ENCODE measurements around the gene DCBLD1.
A peak's percentile ranks its signal among the peaks of the same experiment; 100 is the strongest.

DCBLD1 gene

DNA sequence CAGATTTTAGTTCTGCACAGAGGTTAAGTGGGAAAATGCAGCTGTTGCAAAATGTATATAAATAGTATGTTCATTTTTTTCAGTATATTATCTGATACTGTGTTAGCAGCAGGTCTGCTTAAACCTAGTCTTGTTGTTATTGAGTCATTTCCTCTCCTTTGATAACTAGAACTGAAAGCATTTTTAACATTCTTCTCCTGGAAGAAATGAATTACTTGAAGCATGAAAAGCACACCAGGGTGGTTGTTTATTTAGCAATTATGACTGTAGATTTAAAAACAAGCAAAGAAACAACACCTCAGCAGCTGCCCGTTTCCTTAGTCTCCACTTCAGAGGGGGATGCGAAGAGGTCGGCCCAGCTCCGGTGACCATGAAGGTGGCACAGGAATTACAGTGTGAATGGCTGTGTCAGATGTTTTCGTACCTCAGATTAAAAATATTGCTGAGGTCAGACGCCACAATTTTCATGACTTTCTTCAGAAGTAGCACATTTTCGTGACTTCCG, 66.4 kb downstream of the DCBLD1 start (continued):
- TF ChIP-seq, protein P1, sequence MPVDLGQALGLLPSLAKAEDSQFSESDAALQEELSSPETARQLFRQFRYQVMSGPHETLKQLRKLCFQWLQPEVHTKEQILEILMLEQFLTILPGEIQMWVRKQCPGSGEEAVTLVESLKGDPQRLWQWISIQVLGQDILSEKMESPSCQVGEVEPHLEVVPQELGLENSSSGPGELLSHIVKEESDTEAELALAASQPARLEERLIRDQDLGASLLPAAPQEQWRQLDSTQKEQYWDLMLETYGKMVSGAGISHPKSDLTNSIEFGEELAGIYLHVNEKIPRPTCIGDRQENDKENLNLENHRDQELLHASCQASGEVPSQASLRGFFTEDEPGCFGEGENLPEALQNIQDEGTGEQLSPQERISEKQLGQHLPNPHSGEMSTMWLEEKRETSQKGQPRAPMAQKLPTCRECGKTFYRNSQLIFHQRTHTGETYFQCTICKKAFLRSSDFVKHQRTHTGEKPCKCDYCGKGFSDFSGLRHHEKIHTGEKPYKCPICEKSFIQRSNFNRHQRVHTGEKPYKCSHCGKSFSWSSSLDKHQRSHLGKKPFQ (tag by site-specific recombination; IDR thresholded peaks at IDR 0.05) = no peak
- no peak for TF ChIP-seq ZBTB21 (tag by site-specific recombination; IDR thresholded peaks at IDR 0.05)
- TF ChIP-seq IKZF3 (tag by site-specific recombination; IDR thresholded peaks at IDR 0.05) = peak; percentile 46; the same call in 1 of the 2 replicates
- TF ChIP-seq ZEB2 (tag by site-specific recombination; IDR thresholded peaks at IDR 0.05) = no peak
- TF ChIP-seq, protein P2, sequence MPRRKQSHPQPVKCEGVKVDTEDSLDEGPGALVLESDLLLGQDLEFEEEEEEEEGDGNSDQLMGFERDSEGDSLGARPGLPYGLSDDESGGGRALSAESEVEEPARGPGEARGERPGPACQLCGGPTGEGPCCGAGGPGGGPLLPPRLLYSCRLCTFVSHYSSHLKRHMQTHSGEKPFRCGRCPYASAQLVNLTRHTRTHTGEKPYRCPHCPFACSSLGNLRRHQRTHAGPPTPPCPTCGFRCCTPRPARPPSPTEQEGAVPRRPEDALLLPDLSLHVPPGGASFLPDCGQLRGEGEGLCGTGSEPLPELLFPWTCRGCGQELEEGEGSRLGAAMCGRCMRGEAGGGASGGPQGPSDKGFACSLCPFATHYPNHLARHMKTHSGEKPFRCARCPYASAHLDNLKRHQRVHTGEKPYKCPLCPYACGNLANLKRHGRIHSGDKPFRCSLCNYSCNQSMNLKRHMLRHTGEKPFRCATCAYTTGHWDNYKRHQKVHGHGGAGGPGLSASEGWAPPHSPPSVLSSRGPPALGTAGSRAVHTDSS (tag by site-specific recombination; IDR thresholded peaks at IDR 0.05) = no peak
- no peak for TF ChIP-seq ZNF311 (tag by site-specific recombination; IDR thresholded peaks at IDR 0.05; ENCODE audit: borderline replicate concordance)
- TF ChIP-seq, protein P3, sequence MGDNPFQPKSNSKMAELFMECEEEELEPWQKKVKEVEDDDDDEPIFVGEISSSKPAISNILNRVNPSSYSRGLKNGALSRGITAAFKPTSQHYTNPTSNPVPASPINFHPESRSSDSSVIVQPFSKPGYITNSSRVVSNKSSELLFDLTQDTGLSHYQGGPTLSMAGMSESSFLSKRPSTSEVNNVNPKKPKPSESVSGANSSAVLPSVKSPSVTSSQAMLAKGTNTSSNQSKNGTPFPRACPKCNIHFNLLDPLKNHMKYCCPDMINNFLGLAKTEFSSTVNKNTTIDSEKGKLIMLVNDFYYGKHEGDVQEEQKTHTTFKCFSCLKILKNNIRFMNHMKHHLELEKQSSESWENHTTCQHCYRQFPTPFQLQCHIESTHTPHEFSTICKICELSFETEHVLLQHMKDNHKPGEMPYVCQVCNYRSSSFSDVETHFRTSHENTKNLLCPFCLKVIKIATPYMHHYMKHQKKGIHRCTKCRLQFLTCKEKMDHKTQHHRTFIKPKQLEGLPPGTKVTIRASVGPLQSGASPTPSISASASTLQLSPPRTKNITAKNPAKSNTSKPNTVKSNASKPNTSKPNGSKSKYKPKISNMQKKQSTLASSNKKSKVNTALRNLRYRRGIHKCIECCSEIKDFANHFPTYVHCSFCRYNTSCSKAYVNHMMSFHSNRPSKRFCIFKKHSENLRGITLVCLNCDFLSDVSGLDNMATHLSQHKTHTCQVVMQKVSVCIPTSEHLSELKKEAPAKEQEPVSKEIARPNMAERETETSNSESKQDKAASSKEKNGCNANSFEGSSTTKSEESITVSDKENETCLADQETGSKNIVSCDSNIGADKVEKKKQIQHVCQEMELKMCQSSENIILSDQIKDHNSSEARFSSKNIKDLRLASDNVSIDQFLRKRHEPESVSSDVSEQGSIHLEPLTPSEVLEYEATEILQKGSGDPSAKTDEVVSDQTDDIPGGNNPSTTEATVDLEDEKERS (tag by site-specific recombination; IDR thresholded peaks at IDR 0.05) = no peak
- TF ChIP-seq ZNF624 (tag by site-specific recombination; IDR thresholded peaks at IDR 0.05) = no peak
- TF ChIP-seq, protein P4, sequence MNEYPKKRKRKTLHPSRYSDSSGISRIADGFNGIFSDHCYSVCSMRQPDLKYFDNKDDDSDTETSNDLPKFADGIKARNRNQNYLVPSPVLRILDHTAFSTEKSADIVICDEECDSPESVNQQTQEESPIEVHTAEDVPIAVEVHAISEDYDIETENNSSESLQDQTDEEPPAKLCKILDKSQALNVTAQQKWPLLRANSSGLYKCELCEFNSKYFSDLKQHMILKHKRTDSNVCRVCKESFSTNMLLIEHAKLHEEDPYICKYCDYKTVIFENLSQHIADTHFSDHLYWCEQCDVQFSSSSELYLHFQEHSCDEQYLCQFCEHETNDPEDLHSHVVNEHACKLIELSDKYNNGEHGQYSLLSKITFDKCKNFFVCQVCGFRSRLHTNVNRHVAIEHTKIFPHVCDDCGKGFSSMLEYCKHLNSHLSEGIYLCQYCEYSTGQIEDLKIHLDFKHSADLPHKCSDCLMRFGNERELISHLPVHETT (tag by site-specific recombination; IDR thresholded peaks at IDR 0.05) = no peak
- no peak for TF ChIP-seq ZNF473 (tag by site-specific recombination; IDR thresholded peaks at IDR 0.05)
- TF ChIP-seq ZNF184 (tag by site-specific recombination; IDR thresholded peaks at IDR 0.05) = no peak
- TF ChIP-seq ZNF510 (tag by site-specific recombination; IDR thresholded peaks at IDR 0.05; ENCODE audit: insufficient replicate concordance) = no peak
- no peak for TF ChIP-seq PRDM1 (tag by site-specific recombination; IDR thresholded peaks at IDR 0.05)
- TF ChIP-seq, protein P5, sequence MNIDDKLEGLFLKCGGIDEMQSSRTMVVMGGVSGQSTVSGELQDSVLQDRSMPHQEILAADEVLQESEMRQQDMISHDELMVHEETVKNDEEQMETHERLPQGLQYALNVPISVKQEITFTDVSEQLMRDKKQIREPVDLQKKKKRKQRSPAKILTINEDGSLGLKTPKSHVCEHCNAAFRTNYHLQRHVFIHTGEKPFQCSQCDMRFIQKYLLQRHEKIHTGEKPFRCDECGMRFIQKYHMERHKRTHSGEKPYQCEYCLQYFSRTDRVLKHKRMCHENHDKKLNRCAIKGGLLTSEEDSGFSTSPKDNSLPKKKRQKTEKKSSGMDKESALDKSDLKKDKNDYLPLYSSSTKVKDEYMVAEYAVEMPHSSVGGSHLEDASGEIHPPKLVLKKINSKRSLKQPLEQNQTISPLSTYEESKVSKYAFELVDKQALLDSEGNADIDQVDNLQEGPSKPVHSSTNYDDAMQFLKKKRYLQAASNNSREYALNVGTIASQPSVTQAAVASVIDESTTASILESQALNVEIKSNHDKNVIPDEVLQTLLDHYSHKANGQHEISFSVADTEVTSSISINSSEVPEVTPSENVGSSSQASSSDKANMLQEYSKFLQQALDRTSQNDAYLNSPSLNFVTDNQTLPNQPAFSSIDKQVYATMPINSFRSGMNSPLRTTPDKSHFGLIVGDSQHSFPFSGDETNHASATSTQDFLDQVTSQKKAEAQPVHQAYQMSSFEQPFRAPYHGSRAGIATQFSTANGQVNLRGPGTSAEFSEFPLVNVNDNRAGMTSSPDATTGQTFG (tag by site-specific recombination; IDR thresholded peaks at IDR 0.05; ENCODE audit: borderline replicate concordance) = no peak
- no peak for TF ChIP-seq ZSCAN16 (tag by site-specific recombination; IDR thresholded peaks at IDR 0.05)
- TF ChIP-seq ZBTB20 (tag by site-specific recombination; IDR thresholded peaks at IDR 0.05) = no peak
- TF ChIP-seq, protein P6, sequence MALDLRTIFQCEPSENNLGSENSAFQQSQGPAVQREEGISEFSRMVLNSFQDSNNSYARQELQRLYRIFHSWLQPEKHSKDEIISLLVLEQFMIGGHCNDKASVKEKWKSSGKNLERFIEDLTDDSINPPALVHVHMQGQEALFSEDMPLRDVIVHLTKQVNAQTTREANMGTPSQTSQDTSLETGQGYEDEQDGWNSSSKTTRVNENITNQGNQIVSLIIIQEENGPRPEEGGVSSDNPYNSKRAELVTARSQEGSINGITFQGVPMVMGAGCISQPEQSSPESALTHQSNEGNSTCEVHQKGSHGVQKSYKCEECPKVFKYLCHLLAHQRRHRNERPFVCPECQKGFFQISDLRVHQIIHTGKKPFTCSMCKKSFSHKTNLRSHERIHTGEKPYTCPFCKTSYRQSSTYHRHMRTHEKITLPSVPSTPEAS (tag by site-specific recombination; IDR thresholded peaks at IDR 0.05) = no peak
- TF ChIP-seq, protein P7, sequence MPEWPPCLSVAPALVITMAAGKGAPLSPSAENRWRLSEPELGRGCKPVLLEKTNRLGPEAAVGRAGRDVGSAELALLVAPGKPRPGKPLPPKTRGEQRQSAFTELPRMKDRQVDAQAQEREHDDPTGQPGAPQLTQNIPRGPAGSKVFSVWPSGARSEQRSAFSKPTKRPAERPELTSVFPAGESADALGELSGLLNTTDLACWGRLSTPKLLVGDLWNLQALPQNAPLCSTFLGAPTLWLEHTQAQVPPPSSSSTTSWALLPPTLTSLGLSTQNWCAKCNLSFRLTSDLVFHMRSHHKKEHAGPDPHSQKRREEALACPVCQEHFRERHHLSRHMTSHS (tag by site-specific recombination; IDR thresholded peaks at IDR 0.05) = no peak
- TF ChIP-seq ZNF202 (tag by site-specific recombination; IDR thresholded peaks at IDR 0.05; ENCODE audit: borderline replicate concordance) = no peak
- TF ChIP-seq WT1 (tag by site-specific recombination; IDR thresholded peaks at IDR 0.05) = no peak
- no peak for TF ChIP-seq ZNF133 (tag by site-specific recombination; IDR thresholded peaks at IDR 0.05)
- TF ChIP-seq, protein P8, sequence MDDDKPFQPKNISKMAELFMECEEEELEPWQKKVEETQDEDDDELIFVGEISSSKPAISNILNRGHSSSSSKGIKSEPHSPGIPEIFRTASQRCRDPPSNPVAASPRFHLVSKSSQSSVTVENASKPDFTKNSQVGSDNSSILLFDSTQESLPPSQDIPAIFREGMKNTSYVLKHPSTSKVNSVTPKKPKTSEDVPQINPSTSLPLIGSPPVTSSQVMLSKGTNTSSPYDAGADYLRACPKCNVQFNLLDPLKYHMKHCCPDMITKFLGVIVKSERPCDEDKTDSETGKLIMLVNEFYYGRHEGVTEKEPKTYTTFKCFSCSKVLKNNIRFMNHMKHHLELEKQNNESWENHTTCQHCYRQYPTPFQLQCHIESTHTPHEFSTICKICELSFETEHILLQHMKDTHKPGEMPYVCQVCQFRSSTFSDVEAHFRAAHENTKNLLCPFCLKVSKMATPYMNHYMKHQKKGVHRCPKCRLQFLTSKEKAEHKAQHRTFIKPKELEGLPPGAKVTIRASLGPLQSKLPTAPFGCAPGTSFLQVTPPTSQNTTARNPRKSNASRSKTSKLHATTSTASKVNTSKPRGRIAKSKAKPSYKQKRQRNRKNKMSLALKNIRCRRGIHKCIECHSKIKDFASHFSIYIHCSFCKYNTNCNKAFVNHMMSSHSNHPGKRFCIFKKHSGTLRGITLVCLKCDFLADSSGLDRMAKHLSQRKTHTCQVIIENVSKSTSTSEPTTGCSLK (tag by site-specific recombination; IDR thresholded peaks at IDR 0.05) = no peak
- no peak for TF ChIP-seq EGR2 (tag by site-specific recombination; IDR thresholded peaks at IDR 0.05; ENCODE audit: low read depth)
- TF ChIP-seq TRIM28 (IDR thresholded peaks at IDR 0.05; ENCODE audit: borderline replicate concordance, low read length) = peak; percentile 83
- TF ChIP-seq ZNF114 (tag by site-specific recombination; IDR thresholded peaks at IDR 0.05) = no peak
